Peyer's patch (tissue), 4 donors: ENCODE measurements around the gene KRT8.

Experiments used
- POLR2A ChIP-seq, 2 donors: fragments of 450-650 bp; IDR thresholded peaks; one replicate each; pipeline ENCODE4 v1.5.1; 2017; ENCODE audit warnings: antibody characterized with exemption in 2 of 2, mild to moderate bottlenecking in 2 of 2, moderate library complexity in 2 of 2
- TF ChIP-seq, protein P1 (sequence below), 6 experiments: fragments of 450-650 bp in 4 of 6; fragments of 200-600 bp in 2 of 6; sonication (generic) in 1 of 6; IDR thresholded peaks; one replicate each; pipeline ENCODE4 v1.5.1; 2017 to 2019; ENCODE audit warnings: antibody characterized with exemption in 6 of 6, mild to moderate bottlenecking in 3 of 6, moderate library complexity in 1 of 6

DNA sequence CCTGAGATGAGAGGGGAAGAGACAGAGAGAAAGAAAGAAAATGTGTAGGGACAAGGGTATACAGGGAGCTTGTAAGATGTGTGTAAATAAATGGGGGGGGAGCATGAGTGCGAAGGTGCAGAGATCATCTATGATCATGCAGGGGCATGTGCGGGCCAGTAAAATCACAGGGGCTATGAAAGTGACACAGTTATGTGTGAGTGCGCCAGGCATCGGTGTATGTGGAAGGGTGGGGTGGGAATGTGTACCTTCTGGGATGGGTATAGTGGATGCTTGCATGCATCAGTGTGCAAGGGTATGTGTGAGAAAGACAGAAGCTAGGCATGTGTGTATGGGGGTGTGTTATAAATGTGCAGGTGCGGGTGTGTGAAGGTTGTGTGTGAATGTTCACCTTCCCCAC is 37.7 kb downstream of the KRT8 start:
- no peak for TF ChIP-seq POLR2A (IDR thresholded peaks at IDR 0.05)
- TF ChIP-seq, protein P1, sequence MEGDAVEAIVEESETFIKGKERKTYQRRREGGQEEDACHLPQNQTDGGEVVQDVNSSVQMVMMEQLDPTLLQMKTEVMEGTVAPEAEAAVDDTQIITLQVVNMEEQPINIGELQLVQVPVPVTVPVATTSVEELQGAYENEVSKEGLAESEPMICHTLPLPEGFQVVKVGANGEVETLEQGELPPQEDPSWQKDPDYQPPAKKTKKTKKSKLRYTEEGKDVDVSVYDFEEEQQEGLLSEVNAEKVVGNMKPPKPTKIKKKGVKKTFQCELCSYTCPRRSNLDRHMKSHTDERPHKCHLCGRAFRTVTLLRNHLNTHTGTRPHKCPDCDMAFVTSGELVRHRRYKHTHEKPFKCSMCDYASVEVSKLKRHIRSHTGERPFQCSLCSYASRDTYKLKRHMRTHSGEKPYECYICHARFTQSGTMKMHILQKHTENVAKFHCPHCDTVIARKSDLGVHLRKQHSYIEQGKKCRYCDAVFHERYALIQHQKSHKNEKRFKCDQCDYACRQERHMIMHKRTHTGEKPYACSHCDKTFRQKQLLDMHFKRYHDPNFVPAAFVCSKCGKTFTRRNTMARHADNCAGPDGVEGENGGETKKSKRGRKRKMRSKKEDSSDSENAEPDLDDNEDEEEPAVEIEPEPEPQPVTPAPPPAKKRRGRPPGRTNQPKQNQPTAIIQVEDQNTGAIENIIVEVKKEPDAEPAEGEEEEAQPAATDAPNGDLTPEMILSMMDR (IDR thresholded peaks at IDR 0.05) = no peak
